ENCODE measurements around the gene ARHGAP26.

DNA sequence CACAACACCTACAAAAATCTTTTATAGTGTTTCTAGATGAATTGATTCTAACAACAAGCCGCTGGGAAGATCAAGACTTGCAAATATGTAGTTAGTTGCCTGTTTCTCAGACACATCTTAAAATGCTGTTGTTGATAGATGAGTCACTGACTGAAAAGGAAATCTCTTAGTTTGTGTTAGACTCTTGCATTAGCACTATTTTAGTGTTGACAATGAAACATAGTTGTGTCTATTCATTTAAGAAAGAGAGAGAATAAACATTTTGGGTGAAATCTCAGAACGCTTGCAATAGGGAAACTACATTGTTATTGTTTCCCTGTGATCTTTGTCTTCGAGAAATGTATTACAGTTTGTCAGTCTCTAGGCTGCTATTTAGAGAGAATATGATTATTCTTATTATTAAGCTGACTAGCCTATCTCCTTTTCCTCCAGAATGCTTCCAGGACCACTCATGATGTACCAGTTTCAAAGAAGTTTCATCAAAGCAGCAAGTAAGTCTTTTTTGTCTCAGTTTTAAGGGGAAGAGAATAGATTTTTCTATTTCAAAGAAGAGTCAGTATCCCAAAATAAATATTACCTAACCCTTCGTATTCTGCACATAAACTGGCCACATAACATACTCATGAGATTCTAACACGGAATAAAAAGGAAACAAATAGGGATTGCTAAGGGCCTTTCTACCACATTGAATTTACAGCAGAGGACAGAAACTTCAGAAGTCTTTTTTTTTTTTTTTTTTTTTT is 285.6 kb downstream of the ARHGAP26 start:
- TF ChIP-seq, protein P1, sequence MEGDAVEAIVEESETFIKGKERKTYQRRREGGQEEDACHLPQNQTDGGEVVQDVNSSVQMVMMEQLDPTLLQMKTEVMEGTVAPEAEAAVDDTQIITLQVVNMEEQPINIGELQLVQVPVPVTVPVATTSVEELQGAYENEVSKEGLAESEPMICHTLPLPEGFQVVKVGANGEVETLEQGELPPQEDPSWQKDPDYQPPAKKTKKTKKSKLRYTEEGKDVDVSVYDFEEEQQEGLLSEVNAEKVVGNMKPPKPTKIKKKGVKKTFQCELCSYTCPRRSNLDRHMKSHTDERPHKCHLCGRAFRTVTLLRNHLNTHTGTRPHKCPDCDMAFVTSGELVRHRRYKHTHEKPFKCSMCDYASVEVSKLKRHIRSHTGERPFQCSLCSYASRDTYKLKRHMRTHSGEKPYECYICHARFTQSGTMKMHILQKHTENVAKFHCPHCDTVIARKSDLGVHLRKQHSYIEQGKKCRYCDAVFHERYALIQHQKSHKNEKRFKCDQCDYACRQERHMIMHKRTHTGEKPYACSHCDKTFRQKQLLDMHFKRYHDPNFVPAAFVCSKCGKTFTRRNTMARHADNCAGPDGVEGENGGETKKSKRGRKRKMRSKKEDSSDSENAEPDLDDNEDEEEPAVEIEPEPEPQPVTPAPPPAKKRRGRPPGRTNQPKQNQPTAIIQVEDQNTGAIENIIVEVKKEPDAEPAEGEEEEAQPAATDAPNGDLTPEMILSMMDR (IDR thresholded peaks at IDR 0.05) = no peak
- TF ChIP-seq POLR2A (IDR thresholded peaks at IDR 0.05) (no peak), EP300 (IDR thresholded peaks at IDR 0.05) (no peak)
